Ramos (cell line): ENCODE results near the gene SEC24C.
"Not testable (repeated sequence)": the region's sequence is repeated elsewhere in the genome, so short reads cannot be mapped to it uniquely, and the experiment has no call there.

Experiments
- in situ Hi-C: fragments of 300-500 bp; cut with MboI; formaldehyde crosslinking; loops from one replicate; pipeline ENCODE4 v1.14.3; 2022; ENCODE audit warnings: low sequenced_read_pairs; ENCODE audit not compliant: unreplicated experiment

Gene SEC24C, protein sequence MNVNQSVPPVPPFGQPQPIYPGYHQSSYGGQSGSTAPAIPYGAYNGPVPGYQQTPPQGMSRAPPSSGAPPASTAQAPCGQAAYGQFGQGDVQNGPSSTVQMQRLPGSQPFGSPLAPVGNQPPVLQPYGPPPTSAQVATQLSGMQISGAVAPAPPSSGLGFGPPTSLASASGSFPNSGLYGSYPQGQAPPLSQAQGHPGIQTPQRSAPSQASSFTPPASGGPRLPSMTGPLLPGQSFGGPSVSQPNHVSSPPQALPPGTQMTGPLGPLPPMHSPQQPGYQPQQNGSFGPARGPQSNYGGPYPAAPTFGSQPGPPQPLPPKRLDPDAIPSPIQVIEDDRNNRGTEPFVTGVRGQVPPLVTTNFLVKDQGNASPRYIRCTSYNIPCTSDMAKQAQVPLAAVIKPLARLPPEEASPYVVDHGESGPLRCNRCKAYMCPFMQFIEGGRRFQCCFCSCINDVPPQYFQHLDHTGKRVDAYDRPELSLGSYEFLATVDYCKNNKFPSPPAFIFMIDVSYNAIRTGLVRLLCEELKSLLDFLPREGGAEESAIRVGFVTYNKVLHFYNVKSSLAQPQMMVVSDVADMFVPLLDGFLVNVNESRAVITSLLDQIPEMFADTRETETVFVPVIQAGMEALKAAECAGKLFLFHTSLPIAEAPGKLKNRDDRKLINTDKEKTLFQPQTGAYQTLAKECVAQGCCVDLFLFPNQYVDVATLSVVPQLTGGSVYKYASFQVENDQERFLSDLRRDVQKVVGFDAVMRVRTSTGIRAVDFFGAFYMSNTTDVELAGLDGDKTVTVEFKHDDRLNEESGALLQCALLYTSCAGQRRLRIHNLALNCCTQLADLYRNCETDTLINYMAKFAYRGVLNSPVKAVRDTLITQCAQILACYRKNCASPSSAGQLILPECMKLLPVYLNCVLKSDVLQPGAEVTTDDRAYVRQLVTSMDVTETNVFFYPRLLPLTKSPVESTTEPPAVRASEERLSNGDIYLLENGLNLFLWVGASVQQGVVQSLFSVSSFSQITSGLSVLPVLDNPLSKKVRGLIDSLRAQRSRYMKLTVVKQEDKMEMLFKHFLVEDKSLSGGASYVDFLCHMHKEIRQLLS

DNA sequence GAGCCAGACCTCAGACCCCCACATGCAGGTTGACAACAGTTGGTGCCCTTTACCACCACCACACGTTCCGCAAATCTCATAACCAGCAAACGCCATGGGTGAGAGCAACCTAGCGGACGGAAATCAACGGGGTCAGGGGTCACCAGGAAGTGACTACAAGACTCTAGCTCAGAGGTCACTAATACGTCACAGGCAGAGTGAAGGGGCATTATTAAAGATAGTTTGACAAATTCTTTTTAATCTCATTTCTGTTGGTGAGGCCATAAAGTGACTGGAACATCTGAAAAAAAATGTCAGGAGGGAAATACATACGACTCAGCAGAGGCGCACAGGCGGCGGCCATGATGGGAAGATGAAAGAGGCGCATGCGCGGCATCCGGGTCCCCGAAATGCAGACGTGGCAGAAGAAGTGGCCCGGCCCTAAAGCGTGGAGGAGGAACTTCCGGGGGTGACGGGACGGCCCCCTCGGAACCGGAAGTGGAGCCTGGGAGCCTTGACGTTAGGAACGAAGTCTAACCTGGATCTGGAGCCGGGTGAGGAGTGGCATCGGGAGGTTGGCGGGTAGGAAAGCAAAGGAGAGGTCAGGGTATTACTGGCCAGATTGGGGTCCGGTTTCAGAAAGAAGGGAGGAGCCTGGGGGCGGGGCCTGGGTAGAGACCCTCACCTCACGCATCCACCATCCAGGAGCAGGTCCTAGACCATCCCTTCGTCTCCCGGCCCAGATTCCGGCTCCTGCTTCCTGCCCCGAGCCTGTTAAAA lies at the start of gene SEC24C:
TSS of gene SEC24C (plus strand) at position 468 of the 759 bp plus-strand sequence. CDS start 2,461 bp downstream, outside the sequence.
- in situ Hi-C loops: no loop called here

DNA sequence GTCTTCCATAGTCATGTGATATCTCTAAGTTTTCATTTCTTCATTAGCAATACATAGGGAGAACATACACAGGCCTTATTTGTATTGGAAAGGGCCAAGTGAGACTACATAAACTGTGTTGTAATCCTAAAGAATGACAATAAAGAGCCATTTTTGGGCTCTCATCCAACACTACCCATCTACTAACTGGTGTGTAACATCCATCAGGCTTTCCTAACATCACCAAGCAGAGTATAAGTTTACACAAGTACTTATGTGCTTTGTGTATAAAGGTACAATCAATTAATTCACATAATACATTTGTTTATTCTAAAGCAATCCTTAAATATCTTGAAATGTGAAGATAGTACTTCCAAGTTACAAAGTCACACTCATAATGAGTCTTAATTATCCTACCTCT lies 48.9 kb upstream of the SEC24C start:
- in situ Hi-C loops: not testable (repeated sequence)

DNA sequence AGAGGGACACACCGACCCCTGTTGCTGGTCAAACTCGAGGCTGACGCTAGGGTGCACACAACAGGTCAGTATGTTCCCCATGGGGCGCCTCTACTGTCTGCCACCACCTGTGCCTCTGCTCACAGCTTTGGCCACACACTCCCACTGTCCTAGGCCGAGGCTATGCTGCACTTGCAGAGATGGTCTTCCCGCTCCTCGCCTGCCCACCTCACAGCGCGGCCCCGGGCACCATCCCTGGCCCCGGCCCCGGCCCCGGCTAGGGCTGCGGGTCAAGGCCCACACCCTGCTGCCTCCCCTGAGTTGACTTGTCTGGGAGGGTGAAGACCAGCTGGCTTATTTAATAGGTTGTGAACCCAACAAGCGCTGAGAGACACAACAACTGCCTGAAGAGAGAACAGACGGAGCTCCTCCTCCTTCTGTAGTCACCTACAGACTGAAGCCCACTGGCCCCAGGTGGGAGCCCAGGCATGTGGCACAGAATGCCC lies 46.5 kb upstream of the SEC24C start, which contains the start of gene AGAP5:
TSS of gene AGAP5 (minus strand) at position 435 of the 485 bp plus-strand sequence. CDS start at position 81, 354 bp downstream.
- in situ Hi-C loops: not testable (repeated sequence)

DNA sequence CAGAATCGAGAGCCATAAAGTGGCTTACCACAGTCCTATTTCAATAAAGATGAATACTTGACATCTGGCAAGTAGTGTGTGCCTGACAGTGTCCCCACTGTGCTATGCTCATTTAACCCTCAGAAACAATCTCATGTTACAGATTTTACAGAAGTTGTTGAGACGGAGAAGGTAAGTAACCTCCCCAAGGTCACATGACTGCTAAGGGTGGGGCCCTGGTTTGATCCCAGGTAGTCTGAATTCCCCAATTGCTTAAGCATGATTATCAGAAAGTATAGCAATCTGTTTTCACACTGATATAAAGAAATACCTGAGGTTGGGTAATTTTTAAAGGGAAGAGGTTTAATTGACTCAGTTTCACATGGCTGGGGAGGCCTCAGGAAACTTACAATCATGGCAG lies 45.4 kb upstream of the SEC24C start:
- in situ Hi-C loops: not testable (repeated sequence)

DNA sequence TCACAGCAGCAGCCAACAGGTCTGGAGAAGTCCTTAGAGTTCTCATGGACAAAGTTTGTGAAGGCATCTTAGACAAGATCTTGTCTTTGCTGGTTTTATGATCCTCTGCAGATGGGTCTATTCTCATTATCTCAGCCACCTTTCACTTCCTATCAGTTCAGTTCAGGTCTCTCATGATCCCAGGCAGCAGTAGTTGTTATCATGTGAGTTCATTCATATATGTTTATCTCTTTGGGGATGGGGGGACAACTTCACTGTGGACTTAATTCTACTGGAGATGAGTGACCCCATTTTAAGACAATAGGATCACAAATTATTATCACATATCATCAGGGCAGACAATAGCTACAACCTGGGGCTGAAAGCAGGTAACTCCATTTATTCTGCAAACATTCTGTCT lies 40.2 kb upstream of the SEC24C start:
- in situ Hi-C loops: not testable (repeated sequence)

DNA sequence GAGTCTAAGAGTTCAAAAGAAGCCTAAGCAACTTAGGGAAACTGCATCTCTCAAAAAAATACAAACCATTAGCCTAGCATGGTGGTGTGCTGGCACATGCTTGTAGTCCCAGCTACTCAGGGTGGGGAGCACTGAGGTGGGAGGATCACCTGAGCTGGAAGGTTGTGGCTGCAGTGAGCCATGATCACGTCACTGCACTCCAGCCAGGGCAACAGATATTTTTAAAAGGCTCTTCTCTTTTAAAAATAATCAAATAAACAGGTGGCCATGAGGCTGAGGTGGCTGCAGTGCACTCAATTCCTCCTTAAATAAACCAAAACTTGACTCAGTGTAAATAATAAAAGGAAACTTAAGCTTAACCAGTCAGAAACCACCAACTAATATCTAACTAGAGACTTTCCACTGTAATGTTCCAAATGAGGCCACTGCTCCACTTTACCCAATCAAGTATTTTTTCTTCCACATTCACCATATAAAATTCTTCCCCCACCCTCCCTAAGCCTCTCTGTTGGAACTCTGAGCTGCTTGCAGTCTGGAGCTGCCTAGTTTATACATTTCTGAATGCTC lies 38.6 kb upstream of the SEC24C start:
- in situ Hi-C loops: not testable (repeated sequence)

DNA sequence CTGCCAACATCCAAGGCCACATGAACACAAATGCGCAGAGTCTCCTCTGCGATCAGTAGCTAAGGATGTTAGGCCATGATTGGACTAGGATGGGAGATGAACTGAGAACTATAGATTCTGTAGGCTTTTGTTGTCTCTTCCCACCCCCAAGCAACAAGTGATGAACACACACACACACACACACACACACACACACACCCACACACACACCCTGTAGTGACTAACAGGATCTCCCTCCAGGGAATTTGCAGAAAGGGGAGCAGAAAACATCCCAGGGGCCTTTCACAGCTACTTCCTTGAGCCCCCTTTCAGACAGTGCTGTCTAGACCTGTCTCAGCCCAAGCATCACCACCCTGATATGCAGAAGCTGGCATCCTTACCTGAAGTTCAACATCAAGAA lies 37.7 kb upstream of the SEC24C start:
- in situ Hi-C loops: not testable (repeated sequence)

DNA sequence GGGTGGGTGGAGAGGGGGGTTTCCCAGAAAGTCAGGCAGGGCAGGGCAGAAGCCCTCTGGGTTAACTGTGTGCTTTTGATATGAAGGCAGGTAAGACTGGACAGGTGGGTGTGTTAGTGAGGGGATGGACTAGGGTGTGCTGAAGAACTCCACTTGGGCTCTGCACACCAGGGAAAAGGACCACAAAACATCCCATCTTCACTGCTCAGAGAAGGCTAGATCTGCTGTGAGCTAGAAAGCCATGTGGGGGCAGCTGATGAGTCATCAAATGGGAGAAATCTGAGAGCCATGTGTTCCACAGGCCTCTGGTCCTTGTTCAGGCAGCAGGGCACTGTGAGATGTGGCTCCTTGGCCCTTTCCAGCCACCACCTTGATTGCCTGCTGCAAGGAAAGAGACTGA lies 36.5 kb upstream of the SEC24C start:
- in situ Hi-C loops: not testable (repeated sequence)

DNA sequence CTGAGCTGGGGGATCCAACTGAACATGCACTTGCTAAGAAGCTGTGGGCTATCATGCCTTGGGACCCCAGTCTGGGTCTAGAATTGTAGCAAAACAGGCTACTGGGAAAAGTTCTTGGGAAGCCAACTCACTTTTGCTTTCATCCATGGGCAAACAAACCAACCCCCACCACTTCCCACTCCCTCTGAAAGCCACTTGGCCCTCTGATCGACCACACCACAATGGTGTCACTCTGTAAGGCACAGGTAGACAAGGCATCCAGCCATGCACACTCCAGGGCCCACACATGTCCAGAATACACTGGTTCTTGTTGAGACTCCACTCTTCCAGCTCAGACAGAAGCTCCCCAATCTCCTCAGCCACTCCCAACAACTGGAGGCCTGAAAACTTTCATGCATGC lies 36.0 kb upstream of the SEC24C start:
- in situ Hi-C loops: not testable (repeated sequence)

DNA sequence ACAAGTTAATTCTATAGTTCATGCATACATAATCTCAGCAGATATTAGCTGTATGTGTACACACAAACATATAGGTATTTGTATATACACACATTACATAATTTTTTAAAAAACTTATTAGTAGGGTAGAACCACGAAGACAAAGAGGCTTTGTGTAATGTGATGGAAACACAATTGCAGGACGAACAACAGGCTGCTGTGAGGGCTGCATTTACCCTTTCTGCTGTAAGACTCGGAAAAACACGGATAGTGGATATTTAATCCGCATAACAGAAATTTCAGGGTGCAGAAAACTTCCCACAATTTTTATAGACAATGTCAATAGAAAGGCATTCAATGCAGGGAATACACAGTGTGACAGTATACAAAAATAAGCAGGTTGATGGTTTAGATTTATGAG lies 32.5 kb upstream of the SEC24C start:
- in situ Hi-C loops: not testable (repeated sequence)

DNA sequence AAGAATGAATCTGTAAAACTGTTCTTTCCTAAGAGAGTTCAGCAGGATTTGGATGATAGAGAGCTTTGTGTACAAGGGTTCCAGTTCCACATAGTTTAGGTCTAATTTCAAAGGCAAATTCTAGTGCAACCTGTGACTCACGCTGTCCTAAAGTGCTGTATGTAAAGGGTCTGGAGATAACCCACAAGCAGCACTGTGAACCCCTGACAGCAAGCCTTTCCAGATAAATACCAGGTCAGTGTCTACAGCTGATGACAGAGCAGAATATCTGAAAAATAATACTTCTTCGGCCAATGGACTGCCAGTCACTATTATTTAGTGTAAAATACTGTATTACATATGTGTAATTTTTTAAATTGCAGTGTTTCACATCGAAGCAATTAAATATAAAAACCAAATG lies 30.3 kb upstream of the SEC24C start:
- in situ Hi-C loops: not testable (repeated sequence)

DNA sequence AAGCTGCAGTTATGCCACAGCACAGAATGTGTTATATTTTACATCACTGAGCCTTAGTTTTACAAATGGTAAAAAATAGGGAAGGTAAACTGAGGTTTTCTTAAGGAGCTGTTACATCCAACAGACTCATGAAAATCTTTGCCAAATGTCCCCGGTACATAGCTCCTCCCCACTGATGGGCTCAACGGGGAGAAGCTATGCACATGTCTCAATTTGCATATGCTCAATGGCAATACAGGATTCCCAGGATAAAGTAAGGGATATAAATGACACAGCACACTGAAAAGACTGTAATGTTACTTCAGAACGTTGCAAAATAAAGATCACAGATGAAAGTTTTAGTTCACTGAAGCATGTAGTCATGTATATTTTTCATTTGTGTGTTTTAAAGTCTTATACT lies 29.7 kb upstream of the SEC24C start:
- in situ Hi-C loops: not testable (repeated sequence)

DNA sequence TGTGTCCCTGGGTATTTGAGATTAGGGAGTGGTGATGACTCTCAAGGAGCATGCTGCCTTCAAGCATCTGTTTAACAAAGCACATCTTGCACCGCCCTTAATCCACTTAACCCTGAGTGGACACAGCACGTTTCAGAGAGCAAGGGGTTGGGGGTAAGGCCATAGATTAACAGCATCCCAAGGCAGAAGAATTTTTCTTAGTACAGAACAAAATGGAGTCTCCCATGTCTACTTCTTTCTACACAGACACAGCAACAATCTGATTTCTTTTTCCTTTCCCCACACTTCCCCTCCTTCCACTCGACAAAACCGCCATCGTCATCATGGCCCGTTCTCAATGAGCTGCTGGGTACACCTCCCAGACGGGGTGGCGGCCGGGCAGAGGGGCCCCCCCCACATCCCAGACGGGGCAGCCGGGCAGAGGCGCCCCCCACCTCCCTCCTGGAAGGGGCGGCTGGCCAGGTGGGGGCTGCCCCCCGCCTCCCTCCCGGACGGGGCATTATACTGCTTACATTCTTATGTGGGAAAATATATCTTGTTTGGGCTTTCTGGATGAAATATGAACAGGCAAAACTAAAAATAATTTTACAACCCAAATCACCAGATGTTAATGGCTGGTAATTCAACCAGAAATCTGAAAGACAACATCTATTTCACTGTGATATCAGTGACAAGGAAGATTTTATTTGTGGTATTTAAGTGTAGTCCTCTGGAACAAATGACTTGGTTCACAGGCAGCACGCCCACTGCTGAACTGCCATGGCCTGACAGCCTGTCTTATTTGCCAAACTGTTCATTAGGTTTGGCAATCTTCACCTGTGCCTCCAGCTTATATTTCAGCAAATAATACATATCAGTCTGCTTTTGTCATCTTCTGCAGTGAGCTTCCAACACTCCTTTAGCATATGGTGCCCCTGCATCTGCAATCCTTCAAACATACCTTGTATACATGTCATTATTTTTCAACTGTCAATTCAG lies 28.7 kb upstream of the SEC24C start:
- in situ Hi-C loops: not testable (repeated sequence)

DNA sequence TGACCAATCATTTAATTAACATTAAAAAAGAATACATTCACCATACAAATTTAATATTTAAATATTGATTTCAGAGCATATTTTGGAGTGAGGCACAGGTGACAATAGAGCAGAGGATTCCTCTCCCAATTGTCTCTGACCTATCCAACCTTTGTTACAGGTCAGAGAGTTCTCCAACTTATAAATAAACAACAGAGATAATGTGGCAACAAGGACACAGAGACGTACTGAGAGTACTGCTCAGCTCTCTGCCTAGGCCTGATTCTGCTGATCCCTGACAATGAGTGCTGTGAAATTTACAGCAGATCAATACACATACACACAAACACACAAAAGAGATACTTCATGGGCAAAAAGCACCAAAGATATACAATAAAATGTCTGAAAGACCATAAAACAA lies 27.9 kb upstream of the SEC24C start:
- in situ Hi-C loops: no loop called here

DNA sequence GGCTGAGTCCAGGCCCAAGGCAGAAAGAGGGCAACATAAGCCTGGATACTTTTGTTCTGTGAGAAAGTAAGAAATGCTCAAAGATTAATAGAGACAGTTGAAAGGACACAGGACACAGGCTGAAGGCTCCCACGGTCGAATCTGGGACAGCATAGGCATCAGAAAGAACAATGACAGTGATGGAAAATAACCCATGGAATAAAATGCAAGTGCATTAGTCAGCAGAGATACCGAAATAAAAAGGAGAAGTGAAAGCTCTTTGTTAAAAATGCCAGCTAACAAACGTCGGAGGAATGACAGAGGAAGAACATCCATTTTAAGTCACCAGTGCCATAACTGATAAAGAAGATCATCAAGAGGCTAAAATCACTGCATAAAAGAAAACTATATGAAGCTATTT lies 26.6 kb upstream of the SEC24C start:
- in situ Hi-C loops: no loop called here

DNA sequence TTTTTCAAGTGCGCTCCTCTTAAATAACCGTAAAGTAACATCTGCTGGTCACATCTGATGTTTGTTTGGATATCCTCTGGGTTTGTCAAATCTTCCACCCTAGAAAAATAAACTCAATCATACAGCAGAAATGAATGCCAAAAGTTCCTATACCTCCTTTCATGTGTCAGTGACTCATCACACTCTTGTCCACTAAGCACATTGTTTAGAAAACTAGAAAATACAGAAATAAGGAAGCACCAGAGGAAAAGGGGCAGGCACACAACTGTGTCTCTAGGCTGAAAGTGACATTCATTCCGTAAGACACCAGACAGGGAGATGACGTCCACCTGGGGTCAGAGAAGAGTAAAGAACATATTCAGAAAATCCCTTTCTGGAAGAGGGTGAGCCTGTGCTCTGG lies 23.6 kb upstream of the SEC24C start:
- in situ Hi-C loops: not testable (repeated sequence)

DNA sequence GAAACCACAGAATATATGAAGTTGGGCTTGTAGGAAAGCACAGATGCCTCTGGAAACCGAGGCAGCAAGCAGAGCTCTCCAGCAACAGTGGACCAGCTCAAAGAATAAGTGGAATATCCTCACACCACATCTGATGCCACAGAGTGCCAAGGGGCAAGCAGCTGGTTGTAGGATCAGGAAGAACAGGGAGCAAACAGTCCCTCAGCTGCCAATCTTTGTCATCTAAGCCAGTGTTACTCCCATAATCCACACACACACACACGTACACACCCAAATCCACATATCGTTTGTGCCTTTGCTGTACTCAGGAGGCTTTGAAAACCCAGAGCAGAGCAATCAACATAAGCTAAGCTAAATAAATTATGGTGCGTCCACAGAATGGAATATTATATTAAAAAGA lies 20.7 kb upstream of the SEC24C start:
- in situ Hi-C loops: no loop called here

DNA sequence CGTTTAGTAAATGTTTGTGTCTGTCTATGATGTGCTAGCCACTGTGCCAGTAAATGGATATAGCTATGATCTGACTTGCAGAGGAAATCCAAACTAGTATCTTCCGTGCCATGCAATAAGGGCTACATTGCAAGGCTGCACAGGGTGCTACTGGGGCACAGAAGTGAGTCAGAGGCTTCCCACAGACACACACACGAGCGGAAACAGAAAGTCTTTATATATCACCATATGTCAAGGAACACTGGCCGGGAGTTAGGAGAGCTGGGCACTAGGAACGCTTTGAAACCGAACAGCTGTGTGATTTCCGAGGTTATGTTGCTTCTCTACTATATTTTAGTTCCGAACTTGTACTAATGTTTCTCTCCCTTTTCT lies 14.4 kb upstream of the SEC24C start:
- in situ Hi-C loops: not testable (repeated sequence)
